Left cardiac atrium (tissue), 4 donors: ENCODE measurements around the gene TM4SF18. TPM values are rescaled to one million over a fixed set of nuclear protein-coding genes. Genes with fewer than 3 reads are reported as not detected.
"Not testable (repeated sequence)": the region's sequence is repeated elsewhere in the genome, so short reads cannot be mapped to it uniquely, and the experiment has no call there.

Experiments
- ATAC-seq, 2 donors: fragments of 200-7000 bp; cut with Tn5 transposase; one replicate each; pipeline ENCODE4 v1.9.1; 2020; ENCODE audit warnings: mild to moderate bottlenecking in 2 of 2, moderate library complexity in 2 of 2
- DNase-seq: peaks from one replicate; pipeline ENCODE4 v3.0.0-alpha.2; 2020
- intact Hi-C, 2 donors: fragments of 100-400 bp; cut with DNase I; formaldehyde crosslinking; loops; one replicate each; pipeline versions ENCODE4 v1.14.1 to v1.15.1; 2022 to 2023
- long read RNA-seq: library from polyadenylated mRNA; unstranded; transcript quantifications from one replicate; pipeline ENCODE4 v2.0.0, GENCODE V29; 2021
- total RNA-seq, 2 donors: library from RNA; stranded (reverse); fragmentation: NEBNext Ultra II Directional; extraction: Animal tissue kit (Norgen Biotek cat#: 25700); gene quantifications; one replicate each; pipeline ENCODE4 v1.2.1, GENCODE V29; 2021
- donor health status: DM: no; HTN: yes; CAD: no.
- donor health status: DM: no; HTN: yes; CAD: no; lungs with severe emphysema.
- donor health status: DM: yes; HTN: yes; CAD: no.
- donor health status: Dilated cardiomyopathy.

Gene TM4SF18
- 10 to 100 TPM; 12.5 to 13.2 TPM for total RNA-seq
- long read RNA-seq, transcript TM4SF18-201 (6 exons, 3,852 nt) = major isoform, 7 of 9 reads
- long read RNA-seq, partial matches to known transcripts = 0 of 9 reads
- long read RNA-seq, other reads (novel, unspliced or antisense) = 2 of 9 reads

GRCh38 chr3:149333176-149333859 is at the start of gene TM4SF18:
TM4SF18 (minus strand) TSS chr3:149333636; CDS start chr3:149333382, 254 bp downstream.
- ATAC-seq = no peak
- intact Hi-C loops = no loop called here
- DNase-seq = no peak

GRCh38 chr3:149382518-149382917 is 49.1 kb upstream of the TM4SF18 start:
- DNase-seq (no peak), ATAC-seq (peak in 1 of 2 donors; percentile 42)
- intact Hi-C loops = no loop called here

GRCh38 chr3:149382101-149382467 is 48.6 kb upstream of the TM4SF18 start:
- ATAC-seq (peak in 1 of 2 donors; percentile 52), DNase-seq (no peak)
- intact Hi-C loops = no loop called here

- intact Hi-C loops = no loop called here
- no peak for DNase-seq
- no peak for ATAC-seq
Observed at GRCh38 chr3:149381173-149382100, 48.0 kb upstream of the TM4SF18 start.

GRCh38 chr3:149380220-149380619 is 46.8 kb upstream of the TM4SF18 start:
- not testable (repeated sequence) for DNase-seq, ATAC-seq

GRCh38 chr3:149378478-149379309 is 45.3 kb upstream of the TM4SF18 start:
- DNase-seq (no peak), ATAC-seq (no peak)

More at GRCh38 chr3:149380220-149380619, 46.8 kb upstream of the TM4SF18 start:
- intact Hi-C loops = not testable (repeated sequence)

GRCh38 chr3:149377408-149378364 is 44.2 kb upstream of the TM4SF18 start, which contains the start of gene TM4SF1:
TM4SF1 (minus strand) TSS chr3:149377649; CDS start chr3:149377547, 102 bp downstream.
- peak; percentile 87 to 88 for ATAC-seq
- intact Hi-C loops = no loop called here
- peak; percentile 86 for DNase-seq

More at GRCh38 chr3:149378478-149379309, 45.3 kb upstream of the TM4SF18 start:
- intact Hi-C loops = no loop called here

- DNase-seq (no peak), ATAC-seq (peak; percentile 18 to 38)
- intact Hi-C loops = no loop called here
Observed at GRCh38 chr3:149376718-149377407, 43.4 kb upstream of the TM4SF18 start.

- intact Hi-C loops = no loop called here
- DNase-seq = no peak
- no peak for ATAC-seq
Observed at GRCh38 chr3:149375501-149376196, 42.2 kb upstream of the TM4SF18 start.

GRCh38 chr3:149374793-149375500 is 41.5 kb upstream of the TM4SF18 start:
- intact Hi-C loops = no loop called here
- ATAC-seq (no peak), DNase-seq (no peak)

- no peak for DNase-seq
- ATAC-seq = no peak
- intact Hi-C loops = no loop called here
Observed at GRCh38 chr3:149374391-149374790, 41.0 kb upstream of the TM4SF18 start.

- ATAC-seq = no peak
- no peak for DNase-seq
- intact Hi-C loops = no loop called here
Observed at GRCh38 chr3:149373235-149374125, 40.0 kb upstream of the TM4SF18 start.

- intact Hi-C loops = no loop called here
- no peak for ATAC-seq
Observed at GRCh38 chr3:149371723-149372114, 38.3 kb upstream of the TM4SF18 start.

GRCh38 chr3:149371001-149371722 is 37.7 kb upstream of the TM4SF18 start:
- ATAC-seq (no peak), DNase-seq (no peak)
- intact Hi-C loops = no loop called here

More at GRCh38 chr3:149371723-149372114, 38.3 kb upstream of the TM4SF18 start:
- no peak for DNase-seq
